ENCODE results near the gene SLC13A5. TPM values are rescaled to one million over a fixed set of nuclear protein-coding genes. Genes with fewer than 3 reads are reported as not detected.

SLC13A5 gene
- total RNA-seq, 1 experiment from 2014 or later, result 3.1 TPM

DNA sequence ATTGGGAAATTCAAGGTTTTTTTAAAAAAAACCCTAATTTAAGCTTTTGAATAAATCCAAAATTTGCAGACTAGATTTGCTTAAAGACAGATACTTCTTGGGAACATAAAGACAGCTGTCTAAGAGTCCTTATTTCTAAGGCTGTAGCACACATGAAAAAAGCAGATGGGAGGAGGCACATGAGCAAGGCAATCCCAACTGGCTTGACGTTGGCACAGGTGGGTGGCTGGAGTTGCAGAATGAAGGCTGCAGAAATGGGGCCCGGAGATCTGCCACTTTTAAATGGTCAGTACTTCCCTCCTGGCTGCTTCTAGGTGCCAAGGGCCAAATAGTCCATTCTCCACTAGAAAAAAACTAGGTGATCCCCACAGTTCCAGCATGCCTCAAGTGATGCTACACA lies 77.1 kb downstream of the SLC13A5 start:
- DNase-seq, result no peak
- Mint-ChIP-seq H3K4me3 (ENCODE audit: low read depth, unreplicated experiment) (no peak overlapping the region), H3K27ac (ENCODE audit: unreplicated experiment) (no peak overlapping the region), H3K27me3 (ENCODE audit: unreplicated experiment) (no peaks in the 10 kb centered on the region), H3K4me1 (ENCODE audit: low read depth, unreplicated experiment) (peaks cover 20% of the 10 kb centered on the region), H3K9me3 (ENCODE audit: low read depth, unreplicated experiment) (no peaks in the 10 kb centered on the region), H3K36me3 (ENCODE audit: insufficient read depth, unreplicated experiment) (peaks cover 45% of the 10 kb centered on the region)
- TF ChIP-seq, protein P1, sequence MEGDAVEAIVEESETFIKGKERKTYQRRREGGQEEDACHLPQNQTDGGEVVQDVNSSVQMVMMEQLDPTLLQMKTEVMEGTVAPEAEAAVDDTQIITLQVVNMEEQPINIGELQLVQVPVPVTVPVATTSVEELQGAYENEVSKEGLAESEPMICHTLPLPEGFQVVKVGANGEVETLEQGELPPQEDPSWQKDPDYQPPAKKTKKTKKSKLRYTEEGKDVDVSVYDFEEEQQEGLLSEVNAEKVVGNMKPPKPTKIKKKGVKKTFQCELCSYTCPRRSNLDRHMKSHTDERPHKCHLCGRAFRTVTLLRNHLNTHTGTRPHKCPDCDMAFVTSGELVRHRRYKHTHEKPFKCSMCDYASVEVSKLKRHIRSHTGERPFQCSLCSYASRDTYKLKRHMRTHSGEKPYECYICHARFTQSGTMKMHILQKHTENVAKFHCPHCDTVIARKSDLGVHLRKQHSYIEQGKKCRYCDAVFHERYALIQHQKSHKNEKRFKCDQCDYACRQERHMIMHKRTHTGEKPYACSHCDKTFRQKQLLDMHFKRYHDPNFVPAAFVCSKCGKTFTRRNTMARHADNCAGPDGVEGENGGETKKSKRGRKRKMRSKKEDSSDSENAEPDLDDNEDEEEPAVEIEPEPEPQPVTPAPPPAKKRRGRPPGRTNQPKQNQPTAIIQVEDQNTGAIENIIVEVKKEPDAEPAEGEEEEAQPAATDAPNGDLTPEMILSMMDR (IDR thresholded peaks at IDR 0.05; ENCODE audit: unreplicated experiment), result no peak
- intact Hi-C loops (cut with micrococcal nuclease; ENCODE audit: unreplicated experiment), result no loop called here
- CTCF ChIA-PET, result no interaction called here
- no TSS peak for BruUV-seq (replicated peaks)

Small RNA genes lying within 50 kb of the gene (microRNA-seq; reads per million reads assigned to microRNA genes)
- gene MIR4520-1 (not detected), gene MIR4520-2 (not detected)

Other genes starting within 250 kb of the SLC13A5 start
- 10.3 and 10.7 TPM in 2 replicates for gene PITPNM3, start 156.8 kb downstream of the SLC13A5 start, total RNA-seq (2022)
- 19.8 and 25.9 TPM in 2 replicates for gene KIAA0753, start 72.7 kb downstream of the SLC13A5 start, total RNA-seq (2022)
- gene TXNDC17, start 72.3 kb downstream of the SLC13A5 start, total RNA-seq (2022), result 95.2 and 105 TPM in 2 replicates
- gene MED31, start 61.8 kb downstream of the SLC13A5 start, total RNA-seq (2022), result 15.1 and 19.9 TPM in 2 replicates
- gene C17orf100, start 61.6 kb downstream of the SLC13A5 start, total RNA-seq (2022), result 1.8 and 3.1 TPM in 2 replicates
- 57.1 and 168 TPM in 2 replicates for gene XAF1, start 42.7 kb upstream of the SLC13A5 start, total RNA-seq (2022)
- 0.59 and 1.5 TPM in 2 replicates for gene FBXO39, start 62.8 kb upstream of the SLC13A5 start, total RNA-seq (2022)
- not detected in 2 replicates for gene TEKT1, start 118.4 kb upstream of the SLC13A5 start, total RNA-seq (2022)